ENCODE results near the gene GRAMD1B. TPM values are rescaled to one million over a fixed set of nuclear protein-coding genes. Genes with fewer than 3 reads are reported as not detected.
"Not testable (repeated sequence)": the region's sequence is repeated elsewhere in the genome, so short reads cannot be mapped to it uniquely, and the experiment has no call there.

The GRAMD1B gene
- total RNA-seq, 1 experiment from 2014 or later: 12.7 TPM

DNA sequence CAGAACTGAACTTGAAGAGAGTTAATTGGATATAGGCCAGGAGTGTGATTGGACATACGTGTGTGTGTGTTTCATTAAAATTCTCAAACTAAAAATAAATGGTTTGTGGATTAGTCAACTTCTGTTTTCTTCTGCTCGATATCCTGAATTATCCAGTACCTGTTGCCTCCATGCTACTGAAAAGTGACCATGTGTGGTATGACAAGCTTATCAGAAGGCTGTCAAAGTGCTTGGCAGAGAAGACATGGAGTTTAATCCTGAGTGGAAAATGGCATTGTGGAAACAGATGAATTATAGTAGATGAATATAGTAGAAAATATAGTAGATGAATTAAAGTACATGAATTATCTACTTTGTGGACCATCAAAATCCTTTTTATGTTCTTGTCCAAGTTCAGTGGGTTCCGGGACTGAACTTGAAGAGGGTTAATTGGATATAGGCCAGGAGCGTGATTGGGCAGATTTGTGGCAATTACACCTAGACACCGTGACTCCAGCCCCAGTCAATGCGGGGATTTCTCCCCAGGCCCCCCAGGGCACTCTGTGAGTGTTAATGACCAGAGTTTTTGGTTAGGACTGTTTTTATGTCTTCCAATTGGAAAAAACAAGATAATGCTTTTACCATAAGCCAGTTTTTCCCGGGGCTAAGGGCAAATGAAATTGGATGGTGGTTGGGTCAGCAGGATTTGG lies 30.1 kb downstream of the GRAMD1B start:
- H3K4me3 ChIP-seq (replicated peaks in 1 of 2; ENCODE audit: low read depth in 1 of 2, low read length in 2 of 2): no peak overlapping the region
- CTCF ChIA-PET: no interaction called here
- no peak overlapping the region for H2AFZ ChIP-seq (ENCODE audit: low read depth, low read length, poor library complexity, severe bottlenecking)
- no peak overlapping the region for H3K9ac ChIP-seq (ENCODE audit: low read length)
- no peaks in the 10 kb centered on the region for H3K9me2 ChIP-seq (ENCODE audit: insufficient read depth)
- ATAC-seq (no peak), DNase-seq (ENCODE audit: low read depth, low spot score) (no peak)
- H3K4me2 ChIP-seq (ENCODE audit: low read length): no peak overlapping the region
- peaks cover 13 to 35% of the 10 kb centered on the region in 2 experiments for H3K4me1 ChIP-seq (ENCODE audit: control insufficient read depth in 1 of 2, insufficient read depth in 2 of 2, low read length in 2 of 2)
- RAD21 ChIA-PET (ENCODE audit: low non-redundant PET in 1 of 2, low total read pairs in 2 of 2, uncharacterized antibody in 2 of 2, unreplicated experiment in 2 of 2): no interaction called here
- intact Hi-C loops (cut with micrococcal nuclease): no loop called here
- H3K79me2 ChIP-seq (ENCODE audit: insufficient read depth, low read length): no peaks in the 10 kb centered on the region
- BruUV-seq (replicated peaks): no TSS peak
- H3K9me3 ChIP-seq (ENCODE audit: control insufficient read depth in 1 of 2, insufficient read depth in 1 of 2, low read depth in 1 of 2, low read length in 2 of 2): no peaks in the 10 kb centered on the region
- POLR2A ChIA-PET: no interaction called here
- H3K36me3 ChIP-seq (ENCODE audit: control insufficient read depth in 1 of 2, insufficient read depth in 2 of 2, low read length in 2 of 2): no peaks in the 10 kb centered on the region
- H3K27ac ChIP-seq (ENCODE audit: low read depth, low read length): no peak overlapping the region
- no peak for TF ChIP-seq SRF (IDR thresholded peaks at IDR 0.05; ENCODE audit: low read depth)
- TF ChIP-seq, protein P1, sequence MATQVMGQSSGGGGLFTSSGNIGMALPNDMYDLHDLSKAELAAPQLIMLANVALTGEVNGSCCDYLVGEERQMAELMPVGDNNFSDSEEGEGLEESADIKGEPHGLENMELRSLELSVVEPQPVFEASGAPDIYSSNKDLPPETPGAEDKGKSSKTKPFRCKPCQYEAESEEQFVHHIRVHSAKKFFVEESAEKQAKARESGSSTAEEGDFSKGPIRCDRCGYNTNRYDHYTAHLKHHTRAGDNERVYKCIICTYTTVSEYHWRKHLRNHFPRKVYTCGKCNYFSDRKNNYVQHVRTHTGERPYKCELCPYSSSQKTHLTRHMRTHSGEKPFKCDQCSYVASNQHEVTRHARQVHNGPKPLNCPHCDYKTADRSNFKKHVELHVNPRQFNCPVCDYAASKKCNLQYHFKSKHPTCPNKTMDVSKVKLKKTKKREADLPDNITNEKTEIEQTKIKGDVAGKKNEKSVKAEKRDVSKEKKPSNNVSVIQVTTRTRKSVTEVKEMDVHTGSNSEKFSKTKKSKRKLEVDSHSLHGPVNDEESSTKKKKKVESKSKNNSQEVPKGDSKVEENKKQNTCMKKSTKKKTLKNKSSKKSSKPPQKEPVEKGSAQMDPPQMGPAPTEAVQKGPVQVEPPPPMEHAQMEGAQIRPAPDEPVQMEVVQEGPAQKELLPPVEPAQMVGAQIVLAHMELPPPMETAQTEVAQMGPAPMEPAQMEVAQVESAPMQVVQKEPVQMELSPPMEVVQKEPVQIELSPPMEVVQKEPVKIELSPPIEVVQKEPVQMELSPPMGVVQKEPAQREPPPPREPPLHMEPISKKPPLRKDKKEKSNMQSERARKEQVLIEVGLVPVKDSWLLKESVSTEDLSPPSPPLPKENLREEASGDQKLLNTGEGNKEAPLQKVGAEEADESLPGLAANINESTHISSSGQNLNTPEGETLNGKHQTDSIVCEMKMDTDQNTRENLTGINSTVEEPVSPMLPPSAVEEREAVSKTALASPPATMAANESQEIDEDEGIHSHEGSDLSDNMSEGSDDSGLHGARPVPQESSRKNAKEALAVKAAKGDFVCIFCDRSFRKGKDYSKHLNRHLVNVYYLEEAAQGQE (IDR thresholded peaks at IDR 0.05; ENCODE audit: low read depth): no peak
- no peaks in the 10 kb centered on the region for H3K27me3 ChIP-seq (ENCODE audit: insufficient read depth, low read length)
- H4K20me1 ChIP-seq (ENCODE audit: insufficient read depth): no peaks in the 10 kb centered on the region

DNA sequence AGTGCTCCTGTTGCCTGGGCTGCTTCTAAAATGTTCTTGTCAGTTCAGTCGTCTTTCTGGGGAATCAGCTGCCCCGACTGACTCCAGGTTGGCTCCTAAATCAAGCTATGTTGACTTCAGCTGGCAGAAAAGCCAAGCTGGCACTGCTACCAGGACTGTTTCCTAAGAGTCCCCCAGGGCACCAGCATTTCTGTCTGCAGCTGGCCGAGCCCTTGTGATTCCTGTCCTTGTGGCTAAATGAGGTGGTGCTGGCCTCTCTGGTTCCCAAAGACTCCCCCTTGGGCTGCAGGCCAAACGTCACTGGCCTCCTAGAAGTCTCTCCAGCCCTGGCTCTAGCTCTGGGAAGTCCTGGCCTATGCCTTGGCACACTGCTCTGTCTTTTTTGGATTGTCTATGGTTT lies 31.1 kb downstream of the GRAMD1B start:
- H3K27me3 ChIP-seq (ENCODE audit: insufficient read depth, low read length): no peaks in the 10 kb centered on the region
- H2AFZ ChIP-seq (ENCODE audit: low read depth, low read length, poor library complexity, severe bottlenecking): no peak overlapping the region
- H3K9ac ChIP-seq (ENCODE audit: low read length): no peak overlapping the region
- intact Hi-C loops (cut with micrococcal nuclease): no loop called here
- peaks cover 4 to 25% of the 10 kb centered on the region in 2 experiments for H3K4me1 ChIP-seq (ENCODE audit: control insufficient read depth in 1 of 2, insufficient read depth in 2 of 2, low read length in 2 of 2)
- no peak for DNase-seq (ENCODE audit: low read depth, low spot score)
- no peak for TF ChIP-seq ZNF274 (IDR thresholded peaks at IDR 0.05; ENCODE audit: low read depth, low read length)
- no peak for TF ChIP-seq POLR2AphosphoS5 (IDR thresholded peaks at IDR 0.05; ENCODE audit: low read depth, low read length)
- no peak; the same call in 1 of the 2 replicates for ATAC-seq
- H3K27ac ChIP-seq (ENCODE audit: low read depth, low read length): no peak overlapping the region
- BruUV-seq (replicated peaks): no TSS peak
- RAD21 ChIA-PET (ENCODE audit: low non-redundant PET in 1 of 2, low total read pairs in 2 of 2, uncharacterized antibody in 2 of 2, unreplicated experiment in 2 of 2): interaction anchor here in 1 of 2 experiments (1.0 kb wide), 1 partner anchor 54 kb away, joined by 3 read pairs; no protein-coding TSS in a partner anchor
- no peak overlapping the region for H3K4me3 ChIP-seq (replicated peaks in 1 of 2; ENCODE audit: low read depth in 1 of 2, low read length in 2 of 2)
- H4K20me1 ChIP-seq (ENCODE audit: insufficient read depth): no peaks in the 10 kb centered on the region
- H3K9me3 ChIP-seq (ENCODE audit: control insufficient read depth in 1 of 2, insufficient read depth in 1 of 2, low read depth in 1 of 2, low read length in 2 of 2): no peaks in the 10 kb centered on the region
- no peaks in the 10 kb centered on the region for H3K79me2 ChIP-seq (ENCODE audit: insufficient read depth, low read length)
- no peak overlapping the region for H3K4me2 ChIP-seq (ENCODE audit: low read length)
- POLR2A ChIA-PET: no interaction called here
- no peaks in the 10 kb centered on the region for H3K36me3 ChIP-seq (ENCODE audit: control insufficient read depth in 1 of 2, insufficient read depth in 2 of 2, low read length in 2 of 2)
- CTCF ChIA-PET: no interaction called here
- H3K9me2 ChIP-seq (ENCODE audit: insufficient read depth): no peaks in the 10 kb centered on the region

DNA sequence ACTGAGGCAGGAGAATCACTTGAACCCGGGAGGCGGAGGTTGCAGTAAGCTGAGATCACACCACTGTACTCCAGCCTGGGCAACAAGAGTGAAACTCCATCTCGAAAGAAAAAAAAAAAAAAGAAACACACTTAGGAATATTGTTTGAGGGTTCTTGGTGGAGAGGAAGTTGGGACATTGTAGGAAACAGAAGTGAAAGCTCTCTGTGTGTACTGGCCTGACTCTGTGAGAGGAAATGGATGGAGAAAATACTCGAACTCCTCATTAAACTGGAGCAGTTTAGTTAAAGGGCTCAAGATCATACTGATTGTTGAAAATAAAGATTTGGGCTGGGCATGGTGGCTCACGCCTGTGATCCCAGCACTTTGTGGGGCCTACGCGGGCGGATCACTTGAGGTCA lies 35.6 kb downstream of the GRAMD1B start:
- POLR2A ChIA-PET: interaction anchor here (0.7 kb wide), 1 partner anchor 189 kb away, joined by 4 read pairs; no protein-coding TSS in a partner anchor
- intact Hi-C loops (cut with micrococcal nuclease); H3K9ac ChIP-seq (ENCODE audit: low read length); H3K36me3 ChIP-seq (ENCODE audit: control insufficient read depth in 1 of 2, insufficient read depth in 2 of 2, low read length in 2 of 2); DNase-seq (ENCODE audit: low read depth, low spot score); H3K4me3 ChIP-seq (replicated peaks in 1 of 2; ENCODE audit: low read depth in 1 of 2, low read length in 2 of 2); RAD21 ChIA-PET (ENCODE audit: low non-redundant PET in 1 of 2, low total read pairs in 2 of 2, uncharacterized antibody in 2 of 2, unreplicated experiment in 2 of 2); H4K20me1 ChIP-seq (ENCODE audit: insufficient read depth); ATAC-seq; H3K9me3 ChIP-seq (ENCODE audit: control insufficient read depth in 1 of 2, insufficient read depth in 1 of 2, low read depth in 1 of 2, low read length in 2 of 2); H3K27me3 ChIP-seq (ENCODE audit: insufficient read depth, low read length); H3K27ac ChIP-seq (ENCODE audit: low read depth, low read length); H3K4me2 ChIP-seq (ENCODE audit: low read length); H3K9me2 ChIP-seq (ENCODE audit: insufficient read depth); BruUV-seq (replicated peaks); H3K4me1 ChIP-seq (ENCODE audit: control insufficient read depth in 1 of 2, insufficient read depth in 2 of 2, low read length in 2 of 2); H3K79me2 ChIP-seq (ENCODE audit: insufficient read depth, low read length); CTCF ChIA-PET; H2AFZ ChIP-seq (ENCODE audit: low read depth, low read length, poor library complexity, severe bottlenecking): not testable (repeated sequence)
